Keratinocyte (primary cell): ENCODE data around the gene HEPACAM. TPM values are rescaled to one million over a fixed set of nuclear protein-coding genes. Genes with fewer than 3 reads are reported as not detected.

ENCODE experiments used
- DNase-seq: peaks from one replicate; pipeline ENCODE4 v3.0.0-alpha.2; 2011; ENCODE audit warnings: low read depth, missing footprints, low spot score
- FAIRE-seq: peaks from 2 replicates; lab custom pipeline; 2011; peaks lifted over from hg19 to GRCh38; lab: Jason Lieb, UNC
- H2AFZ ChIP-seq: 2 replicates; pipeline ENCODE4 v1.6.0; 2012; ENCODE audit warnings: low read length, control low read depth, inconsistent platforms; ENCODE audit not compliant: control insufficient read depth
- H3K27ac ChIP-seq: 2 replicates; pipeline ENCODE4 v1.5.1; 2011; ENCODE audit warnings: low read length; ENCODE audit not compliant: control insufficient read depth, insufficient read depth
- H3K27me3 ChIP-seq: 3 replicates; pipeline ENCODE4 v1.6.0; 2011; ENCODE audit warnings: low read length; ENCODE audit not compliant: control insufficient read depth, insufficient read depth; ENCODE audit errors: extremely low read depth
- H3K36me3 ChIP-seq, 2 experiments: 2 replicates in 1 of 2; 3 replicates in 1 of 2; pipeline ENCODE4 v1.5.1; 2011; ENCODE audit warnings: low read length in 2 of 2, mild to moderate bottlenecking in 1 of 2; ENCODE audit not compliant: control insufficient read depth in 2 of 2, insufficient read depth in 2 of 2; ENCODE audit errors: extremely low read depth in 1 of 2
- H3K4me1 ChIP-seq: 3 replicates; pipeline ENCODE4 v1.5.1; 2011; ENCODE audit warnings: low read length; ENCODE audit not compliant: control insufficient read depth, insufficient read depth; ENCODE audit errors: extremely low read depth
- H3K4me2 ChIP-seq: 3 replicates; pipeline ENCODE4 v1.6.0; 2011; ENCODE audit warnings: low read depth, low read length; ENCODE audit not compliant: control insufficient read depth, insufficient read depth; ENCODE audit errors: extremely low read depth
- H3K4me3 ChIP-seq, 3 experiments: fragments of 200-600 bp in 1 of 3; sonication (generic) in 1 of 3; 2 replicates in 2 of 3; 3 replicates in 1 of 3; pipeline ENCODE4 v1.5.1; 2011 to 2016; ENCODE audit warnings: low read length in 3 of 3, mild to moderate bottlenecking in 3 of 3, control low read depth in 2 of 3, inconsistent platforms in 1 of 3, low read depth in 1 of 3, mixed read lengths in 1 of 3, mixed run types in 1 of 3, moderate library complexity in 1 of 3; ENCODE audit not compliant: control insufficient read depth in 2 of 3, insufficient read depth in 2 of 3; ENCODE audit errors: extremely low read depth in 1 of 3
- H3K79me2 ChIP-seq: 2 replicates; pipeline ENCODE4 v1.6.0; 2012; ENCODE audit warnings: low read length; ENCODE audit not compliant: control insufficient read depth, insufficient read depth
- H3K9ac ChIP-seq: 3 replicates; pipeline ENCODE4 v1.6.0; 2011; ENCODE audit warnings: low read length; ENCODE audit not compliant: control insufficient read depth, insufficient read depth; ENCODE audit errors: extremely low read depth
- H3K9me1 ChIP-seq: 3 replicates; pipeline ENCODE4 v1.6.0; 2011; ENCODE audit warnings: low read length; ENCODE audit not compliant: control insufficient read depth, insufficient read depth; ENCODE audit errors: extremely low read depth
- H3K9me3 ChIP-seq: 2 replicates; pipeline ENCODE4 v1.5.1; 2012; ENCODE audit warnings: low read depth, low read length; ENCODE audit not compliant: control insufficient read depth
- H4K20me1 ChIP-seq: 3 replicates; pipeline ENCODE4 v1.6.0; 2011; ENCODE audit warnings: low read length; ENCODE audit not compliant: control insufficient read depth, insufficient read depth; ENCODE audit errors: extremely low read depth
- CTCF ChIP-seq, 3 experiments: IDR thresholded peaks in 1 of 3; conservative IDR thresholded peaks in 1 of 3; optimal IDR thresholded peaks in 1 of 3; 2 replicates in 2 of 3; 3 replicates in 1 of 3; pipeline versions ENCODE3 to v1.5.1; 2011; ENCODE audit warnings: low read length in 3 of 3, mild to moderate bottlenecking in 3 of 3, moderate library complexity in 2 of 3, control low read depth in 1 of 3, inconsistent platforms in 1 of 3; ENCODE audit not compliant: insufficient read depth in 2 of 3; ENCODE audit errors: extremely low read depth in 1 of 3
- EZH2 ChIP-seq: IDR thresholded peaks from one replicate; pipeline ENCODE4 v1.6.1; 2012; ENCODE audit warnings: inconsistent platforms, mild to moderate bottlenecking, low read length, moderate library complexity
- dilution Hi-C: fragments of 300-500 bp; cut with MboI; formaldehyde crosslinking; loops from one replicate; pipeline ENCODE4 v1.7.0; 2020; ENCODE audit warnings: low sequenced_read_pairs; ENCODE audit not compliant: extremely low pct_ligation_motif_present
- polyA plus RNA-seq, 5 experiments: library from polyadenylated mRNA; depleted of rRNA in 3 of 5; stranded (reverse) in 3 of 5; stranded (forward) in 1 of 5; unstranded in 1 of 5; fragments of >200 nt; gene quantifications; 1 replicate in 1 of 5; 2 replicates in 3 of 5; 3 replicates in 1 of 5; pipeline versions ENCODE4 v1.2.1 to v1.2.3, GENCODE V29; 2011 to 2012; ENCODE audit warnings: missing spikeins in 2 of 5, low read depth in 1 of 5, low replicate concordance in 1 of 5

The HEPACAM gene
- polyA plus RNA-seq, 1 donor (not counting 4 experiments of a cell fraction or from before 2014, with no cell fraction given), result not detected

GRCh38 chr11:124945826-124946225 is 10.0 kb upstream of the HEPACAM start:
- no peak overlapping the region for H3K4me2 ChIP-seq
- H3K27me3 ChIP-seq, result no peaks in the 10 kb centered on the region
- H3K9me3 ChIP-seq, result no peaks in the 10 kb centered on the region
- H2AFZ ChIP-seq, result no peak overlapping the region
- no peak for TF ChIP-seq EZH2
- DNase-seq (no peak), FAIRE-seq (no peak)
- dilution Hi-C loops, result no loop called here
- no peaks in the 10 kb centered on the region for H3K36me3 ChIP-seq
- no peaks in the 10 kb centered on the region for H3K79me2 ChIP-seq
- H3K9me1 ChIP-seq, result no peaks in the 10 kb centered on the region
- H3K27ac ChIP-seq, result no peak overlapping the region
- no peak overlapping the region for H3K9ac ChIP-seq
- no peaks in the 10 kb centered on the region for H4K20me1 ChIP-seq
- H3K4me3 ChIP-seq, result no peak overlapping the region
- H3K4me1 ChIP-seq, result peaks cover 10% of the 10 kb centered on the region

- no peak for TF ChIP-seq EZH2
- no peak for TF ChIP-seq CTCF (optimal IDR thresholded peaks at IDR 0.05 in 1 of 3, IDR thresholded peaks at IDR 0.05 in 1 of 3, conservative IDR thresholded peaks at IDR 0.05 in 1 of 3; ENCODE audit: extremely low read depth in 1 of 3, insufficient read depth in 2 of 3, low read length in 3 of 3)
- dilution Hi-C loops, result no loop called here
- H3K4me1 ChIP-seq, result peaks cover 10% of the 10 kb centered on the region
- H3K27me3 ChIP-seq, result no peaks in the 10 kb centered on the region
- no peaks in the 10 kb centered on the region for H3K9me1 ChIP-seq
- no peak overlapping the region for H3K9ac ChIP-seq
- FAIRE-seq, result no peak
- H3K4me3 ChIP-seq, result no peak overlapping the region
- H3K79me2 ChIP-seq, result no peaks in the 10 kb centered on the region
- H3K4me2 ChIP-seq, result no peak overlapping the region
- H3K36me3 ChIP-seq, result no peaks in the 10 kb centered on the region
- DNase-seq, result no peak
- H2AFZ ChIP-seq, result no peak overlapping the region
- no peaks in the 10 kb centered on the region for H4K20me1 ChIP-seq
- no peaks in the 10 kb centered on the region for H3K9me3 ChIP-seq
- no peak overlapping the region for H3K27ac ChIP-seq
Measured at GRCh38 chr11:124944565-124944964, 8.7 kb upstream of the HEPACAM start.

GRCh38 chr11:124943741-124944140 is 7.9 kb upstream of the HEPACAM start:
- Histone ChIP-seq H3K27ac (no peak overlapping the region), H3K9me1 (no peaks in the 10 kb centered on the region), H2AFZ (no peak overlapping the region), H3K9me3 (no peaks in the 10 kb centered on the region), H3K4me2 (no peak overlapping the region), H3K36me3 (no peaks in the 10 kb centered on the region), H3K4me1 (peaks cover 10% of the 10 kb centered on the region), H4K20me1 (no peaks in the 10 kb centered on the region), H3K27me3 (no peaks in the 10 kb centered on the region), H3K9ac (no peak overlapping the region), H3K4me3 (no peak overlapping the region), H3K79me2 (no peaks in the 10 kb centered on the region)
- no peak for FAIRE-seq
- DNase-seq, result no peak
- dilution Hi-C loops, result no loop called here
- TF ChIP-seq EZH2 (no peak), CTCF (optimal IDR thresholded peaks at IDR 0.05 in 1 of 3, IDR thresholded peaks at IDR 0.05 in 1 of 3, conservative IDR thresholded peaks at IDR 0.05 in 1 of 3; ENCODE audit: extremely low read depth in 1 of 3, insufficient read depth in 2 of 3, low read length in 3 of 3) (no peak)
